Measurements from ENCODE around the gene SUN3.
"Not testable (repeated sequence)": the region's sequence is repeated elsewhere in the genome, so short reads cannot be mapped to it uniquely, and the experiment has no call there.

DNA sequence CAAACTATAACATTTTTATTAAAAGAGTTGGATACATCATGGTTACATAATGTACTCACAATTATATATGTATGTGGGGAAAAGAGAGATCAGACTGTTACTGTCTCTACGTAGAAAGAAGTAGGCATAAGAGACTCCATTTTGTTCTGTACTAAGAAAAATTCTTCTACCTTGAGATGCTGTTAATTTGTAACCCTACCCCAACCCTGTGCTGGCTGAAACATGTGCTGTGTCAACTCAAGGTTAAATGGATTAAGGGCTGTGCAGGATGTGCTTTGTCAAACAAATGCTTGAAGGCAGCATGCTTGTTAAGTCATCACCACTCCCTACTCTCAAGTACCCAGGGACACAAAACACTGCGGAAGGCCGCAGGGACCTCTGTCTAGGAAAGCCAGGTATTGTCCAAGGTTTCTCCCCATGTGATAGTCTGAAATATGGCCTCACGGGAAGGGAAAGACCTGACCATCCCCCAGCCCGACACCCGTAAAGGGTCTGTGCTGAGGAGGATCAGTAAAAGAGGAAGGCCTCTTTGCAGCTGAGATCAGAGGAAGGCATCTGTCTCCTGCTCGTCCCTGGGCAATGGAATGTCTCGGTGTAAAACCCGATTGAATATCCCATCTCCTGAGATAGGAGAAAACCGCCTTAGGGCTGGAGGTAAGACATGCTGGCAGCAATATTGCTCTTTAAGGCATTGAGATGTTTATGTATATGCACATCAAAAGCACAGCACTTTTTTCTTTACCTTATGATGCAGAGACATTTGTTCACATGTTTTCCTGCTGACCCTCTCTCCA, 39.1 kb downstream of the SUN3 start:
- not testable (repeated sequence) for TF ChIP-seq CTCF, POLR2A (IDR thresholded peaks at IDR 0.05)

Measured in adrenal gland (tissue), 5 donors.